Suppressor macrophage treated with lipopolysaccharide for 4 hours (primary cell): ENCODE data around the gene EGLN2.
"Not testable (repeated sequence)": the region's sequence is repeated elsewhere in the genome, so short reads cannot be mapped to it uniquely, and the experiment has no call there.

Experiments
- DNase-seq: peaks from one replicate; pipeline ENCODE4 v3.0.0-alpha.2; 2020

Gene EGLN2

DNA sequence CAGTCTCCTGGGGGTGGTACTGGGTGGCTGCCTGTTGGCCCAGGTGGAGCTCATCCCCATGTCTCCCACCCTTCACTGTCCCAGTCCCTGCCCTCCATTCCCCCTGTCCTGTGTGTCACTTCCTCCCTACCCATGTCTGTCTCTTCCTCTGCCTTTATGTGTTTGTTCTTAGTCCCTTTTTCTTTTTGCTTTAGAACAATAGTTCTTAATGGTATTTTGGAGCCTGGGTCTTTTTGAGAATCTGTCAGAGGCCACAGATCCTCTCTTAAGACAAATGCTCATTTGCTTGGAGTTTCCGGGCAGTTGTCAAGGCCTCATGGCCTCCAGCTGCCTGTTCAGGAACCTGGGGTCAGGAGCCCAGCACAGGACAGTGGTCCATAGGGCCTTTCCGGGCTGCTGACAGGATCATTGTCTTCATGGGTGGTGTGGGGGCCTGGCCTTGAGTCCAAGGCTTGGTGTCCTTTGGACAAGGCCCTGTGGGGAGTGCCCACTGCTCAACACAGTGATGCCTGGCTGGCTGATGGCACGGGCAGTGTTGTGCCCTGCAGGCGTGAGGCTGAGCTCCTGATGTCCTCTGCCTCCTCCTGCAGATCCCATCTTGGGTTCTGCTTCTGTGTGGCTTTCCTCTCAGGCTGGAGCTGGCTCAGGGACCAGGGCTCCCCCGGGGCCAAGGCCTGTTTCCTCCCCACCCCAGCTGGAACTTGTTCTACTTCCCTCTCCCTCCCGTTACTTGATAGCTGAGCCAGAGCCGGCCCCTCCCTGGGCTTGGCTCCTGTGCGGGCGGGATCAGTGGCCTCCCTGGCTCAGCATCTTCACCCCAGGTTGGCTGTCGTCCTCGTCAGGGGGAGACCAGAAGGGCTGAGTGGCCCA, 3.5 kb downstream of the EGLN2 start:
- DNase-seq = peak; percentile 33

DNA sequence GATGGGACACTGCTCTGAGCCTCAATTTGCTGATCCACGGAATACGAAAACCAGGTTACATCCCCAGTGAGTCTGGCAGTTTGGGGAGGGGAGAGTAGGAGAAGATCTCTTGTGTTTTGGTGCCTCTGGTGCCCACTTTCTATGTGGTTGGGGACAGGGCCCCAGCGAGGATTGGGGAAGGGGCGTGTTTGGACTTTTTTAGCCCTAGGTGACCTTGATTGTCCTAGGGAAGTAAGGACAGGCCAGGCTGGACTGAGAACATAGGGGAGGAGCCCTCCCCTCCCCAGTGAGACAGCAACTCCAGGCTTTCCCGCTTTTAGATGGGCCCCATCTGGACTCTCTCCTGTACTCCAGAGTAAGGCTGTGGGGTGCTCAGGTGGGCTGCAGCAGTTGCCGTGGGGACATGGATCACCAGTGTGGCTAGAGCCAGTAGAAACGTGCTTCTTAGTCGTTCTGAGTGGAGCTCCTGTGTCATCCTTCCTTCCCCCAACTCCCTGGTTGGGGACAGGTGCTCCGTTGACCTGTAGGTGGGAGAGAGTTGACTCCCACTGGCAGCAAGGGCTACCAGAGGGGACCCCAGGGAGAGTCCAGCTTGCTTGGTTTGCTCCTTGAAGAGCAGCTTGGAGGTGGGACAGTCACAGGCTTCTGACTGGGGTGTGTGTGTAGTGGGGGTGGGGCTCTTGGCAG, 4.3 kb downstream of the EGLN2 start:
- DNase-seq = no peak

DNA sequence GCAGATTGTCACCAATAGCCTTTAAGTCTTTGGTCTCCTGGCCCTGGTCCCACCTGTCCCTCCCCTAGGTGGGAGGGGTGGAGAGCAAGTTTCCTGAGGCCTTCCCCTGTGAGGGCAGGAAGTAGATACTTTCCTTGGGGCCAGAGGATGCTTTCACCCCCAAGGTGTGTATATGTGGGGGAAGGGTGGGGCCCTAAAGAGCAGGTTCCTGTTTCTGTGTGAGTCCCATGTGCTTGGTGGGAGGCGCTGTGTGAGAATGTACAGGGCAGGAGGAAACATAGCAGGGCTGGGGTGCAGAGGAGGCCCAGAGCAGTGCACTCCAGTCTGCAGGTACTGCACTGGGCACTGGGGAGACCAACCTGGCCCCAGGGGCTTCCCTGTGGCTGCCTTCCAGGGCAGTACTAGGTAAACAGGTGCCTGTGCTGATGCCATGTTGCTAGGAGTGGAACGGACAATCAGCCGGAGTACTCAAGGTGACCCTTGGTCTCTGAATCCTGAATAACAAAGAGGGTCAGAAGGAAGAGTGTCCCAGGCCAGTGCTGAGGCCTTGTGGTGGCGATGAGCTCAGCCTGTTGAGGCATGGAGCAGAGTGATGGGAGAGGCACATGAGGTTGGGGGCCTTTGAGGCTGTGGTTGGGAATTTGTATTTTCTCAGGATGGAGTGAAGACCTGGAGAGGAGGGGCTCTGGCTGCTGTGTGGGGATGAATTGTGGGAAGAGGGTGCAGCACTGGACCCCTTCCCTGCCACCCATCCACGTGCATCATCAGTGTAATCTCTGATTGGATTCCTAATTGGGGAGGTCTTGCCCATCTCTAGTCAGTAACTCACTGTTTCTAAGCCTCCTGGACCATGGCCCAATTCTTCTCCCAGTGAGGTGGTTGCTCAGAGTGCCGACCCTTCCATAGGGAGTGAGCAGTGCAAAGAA, 5.1 kb downstream of the EGLN2 start:
- DNase-seq = no peak

- no peak for DNase-seq
Observed at GRCh38 chr19:40804783-40805242, 5.8 kb downstream of the EGLN2 start.

DNA sequence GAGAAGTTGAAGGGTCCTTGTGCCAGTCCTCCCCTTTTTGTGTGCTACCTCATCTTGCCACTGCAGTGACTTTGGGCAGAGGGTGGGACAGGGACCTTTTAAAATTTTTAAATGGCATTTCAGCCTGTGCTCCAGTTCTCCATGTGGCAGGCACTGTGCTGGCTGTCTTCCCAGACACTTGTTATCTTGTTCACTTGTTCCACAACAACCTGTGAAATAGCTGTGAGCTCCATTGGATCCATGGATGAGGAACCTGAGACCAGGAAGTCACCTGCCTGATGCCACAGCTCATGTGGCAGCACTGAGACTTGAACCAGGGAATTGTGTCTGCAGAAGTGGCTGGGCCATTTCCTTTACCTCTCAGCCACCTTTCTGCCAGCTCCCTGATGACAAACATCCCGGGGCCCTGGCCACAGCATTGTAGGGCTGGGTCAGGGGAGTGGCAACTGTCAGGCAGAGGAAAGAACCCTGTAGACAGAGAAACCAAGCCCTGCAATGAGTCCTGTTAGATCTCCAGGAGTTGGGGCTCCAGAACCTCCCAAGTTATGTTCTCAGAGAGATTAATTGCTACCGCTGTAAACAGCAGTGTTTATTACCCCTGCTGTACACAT, 6.4 kb downstream of the EGLN2 start:
- DNase-seq = no peak

- peak; percentile 95 for DNase-seq
Observed at GRCh38 chr19:40806423-40807146, 7.6 kb downstream of the EGLN2 start.

GRCh38 chr19:40807147-40808020, 8.4 kb downstream of the EGLN2 start:
- no peak for DNase-seq

DNA sequence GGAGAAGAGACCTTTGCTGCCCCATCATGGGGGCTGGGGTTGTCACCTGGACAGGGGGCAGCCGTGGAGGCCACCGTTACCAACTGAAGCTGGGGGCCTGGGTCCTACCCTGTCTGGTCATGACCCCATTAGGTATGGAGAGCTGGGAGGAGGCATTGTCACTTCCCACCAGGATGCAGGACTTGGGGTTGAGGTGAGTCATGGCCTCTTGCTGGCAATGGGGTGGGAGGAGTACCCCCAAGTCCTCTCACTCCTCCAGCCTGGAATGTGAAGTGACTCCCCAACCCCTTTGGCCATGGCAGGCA, 9.0 kb downstream of the EGLN2 start:
- DNase-seq = no peak

GRCh38 chr19:40808497-40808896, 9.5 kb downstream of the EGLN2 start:
- DNase-seq = no peak

- no peak for DNase-seq
Observed at GRCh38 chr19:40809358-40810086, 10.5 kb downstream of the EGLN2 start.

DNA sequence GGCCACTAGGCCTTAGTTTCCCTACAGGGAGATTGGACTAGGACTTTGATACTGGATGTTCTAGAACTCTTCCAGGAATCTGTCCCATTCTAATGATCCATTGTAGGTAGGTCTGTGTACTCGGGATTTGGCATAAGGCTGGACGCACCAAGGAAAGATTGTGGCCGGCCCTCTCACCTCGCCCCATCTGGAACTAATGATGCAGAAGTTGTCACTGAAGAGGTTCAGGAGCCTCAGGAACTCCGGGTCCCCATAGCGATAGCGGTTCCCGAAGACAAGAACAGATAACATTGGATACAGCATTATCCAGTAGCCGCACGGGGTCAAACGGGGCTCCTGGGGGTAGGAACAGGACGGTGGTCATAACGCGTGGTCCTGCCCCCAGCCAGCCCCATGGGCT, 11.2 kb downstream of the EGLN2 start:
- DNase-seq = no peak

GRCh38 chr19:40810649-40811408, 11.8 kb downstream of the EGLN2 start:
- peak; percentile 65 for DNase-seq

- no peak for DNase-seq
Observed at GRCh38 chr19:40811478-40812341, 12.7 kb downstream of the EGLN2 start.

- DNase-seq = not testable (repeated sequence)
Observed at GRCh38 chr19:40812571-40812970, 13.6 kb downstream of the EGLN2 start.

- DNase-seq = no peak
Observed at GRCh38 chr19:40813182-40813581, 14.2 kb downstream of the EGLN2 start.

- DNase-seq = no peak
Observed at GRCh38 chr19:40815223-40815622, 16.2 kb downstream of the EGLN2 start.

GRCh38 chr19:40818480-40819399, 19.7 kb downstream of the EGLN2 start:
- DNase-seq = peak; percentile 70
